ENCODE measurements around the gene LEMD2. TPM values are rescaled to one million over a fixed set of nuclear protein-coding genes. Genes with fewer than 3 reads are reported as not detected.
A peak's percentile ranks its signal among the peaks of the same experiment; 100 is the strongest.

LEMD2 gene
- total RNA-seq, 1 experiment from 2014 or later = 69.2 TPM

GRCh38 chr6:33774774-33775173, 14.2 kb downstream of the LEMD2 start:
- no peak for DNase-seq (ENCODE audit: low read depth)

GRCh38 chr6:33772902-33773472, 15.9 kb downstream of the LEMD2 start:
- DNase-seq (ENCODE audit: low read depth) = no peak

- DNase-seq (ENCODE audit: low read depth) = peak; percentile 45
Observed at GRCh38 chr6:33772082-33772830, 16.7 kb downstream of the LEMD2 start.

GRCh38 chr6:33771146-33772081, 17.5 kb downstream of the LEMD2 start:
- peak; percentile 97 for DNase-seq (ENCODE audit: low read depth)

- no peak for DNase-seq (ENCODE audit: low read depth)
Observed at GRCh38 chr6:33770833-33771145, 18.1 kb downstream of the LEMD2 start.

- no peak for DNase-seq (ENCODE audit: low read depth)
Observed at GRCh38 chr6:33770124-33770832, 18.7 kb downstream of the LEMD2 start.

GRCh38 chr6:33769248-33769821, 19.6 kb downstream of the LEMD2 start:
- DNase-seq (ENCODE audit: low read depth) = no peak

- peak; percentile 88 for DNase-seq (ENCODE audit: low read depth)
Observed at GRCh38 chr6:33768644-33769120, 20.2 kb downstream of the LEMD2 start.

GRCh38 chr6:33766921-33767907, 21.7 kb downstream of the LEMD2 start:
- DNase-seq (ENCODE audit: low read depth) = no peak

GRCh38 chr6:33765368-33765767, 23.6 kb downstream of the LEMD2 start:
- DNase-seq (ENCODE audit: low read depth) = no peak

- no peak for DNase-seq (ENCODE audit: low read depth)
Observed at GRCh38 chr6:33764036-33764435, 24.9 kb downstream of the LEMD2 start.

GRCh38 chr6:33763483-33763882, 25.4 kb downstream of the LEMD2 start:
- DNase-seq (ENCODE audit: low read depth) = no peak

- no peak for DNase-seq (ENCODE audit: low read depth)
Observed at GRCh38 chr6:33762713-33763112, 26.2 kb downstream of the LEMD2 start.

- DNase-seq (ENCODE audit: low read depth) = peak; percentile 55
Observed at GRCh38 chr6:33761922-33762629, 26.9 kb downstream of the LEMD2 start.

- DNase-seq (ENCODE audit: low read depth) = no peak
Observed at GRCh38 chr6:33761581-33761921, 27.4 kb downstream of the LEMD2 start.

GRCh38 chr6:33759887-33760629, 28.9 kb downstream of the LEMD2 start:
- no peak for DNase-seq (ENCODE audit: low read depth)

- DNase-seq (ENCODE audit: low read depth) = no peak
Observed at GRCh38 chr6:33758815-33759216, 30.1 kb downstream of the LEMD2 start.

- no peak for DNase-seq (ENCODE audit: low read depth)
Observed at GRCh38 chr6:33757906-33758305, 31.0 kb downstream of the LEMD2 start.

- DNase-seq (ENCODE audit: low read depth) = no peak
Observed at GRCh38 chr6:33757113-33757512, 31.8 kb downstream of the LEMD2 start.
